ENCODE measurements around the gene AKR1D1.
"Not testable (repeated sequence)": the region's sequence is repeated elsewhere in the genome, so short reads cannot be mapped to it uniquely, and the experiment has no call there.

Gene AKR1D1

DNA sequence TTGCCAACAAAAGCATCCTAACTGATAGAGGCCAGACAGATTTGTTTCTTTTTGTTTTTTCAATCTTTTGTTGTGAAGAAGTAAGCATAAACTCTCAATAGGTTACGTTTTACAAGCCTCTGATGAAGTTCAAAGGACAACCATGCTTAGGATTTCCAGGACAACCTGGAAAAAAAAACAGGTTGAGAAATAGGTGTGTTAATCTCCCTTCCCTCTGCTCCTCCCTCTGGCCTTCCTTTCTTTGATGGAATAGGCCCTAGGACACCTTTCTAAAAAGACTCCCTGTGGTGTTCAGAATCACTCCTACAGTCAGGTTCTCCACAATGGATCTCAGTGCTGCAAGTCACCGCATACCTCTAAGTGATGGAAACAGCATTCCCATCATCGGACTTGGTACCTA, at the start of gene AKR1D1:
Gene AKR1D1, plus strand, starts transcription at position 264 of the 400 bp plus-strand sequence. Its CDS starts 60 bp downstream, at position 324.
- no peak for DNase-seq (ENCODE audit: low read depth in 2 of 2)

GRCh38 chr7:138027100-138027499, 49.2 kb upstream of the AKR1D1 start:
- DNase-seq (ENCODE audit: low read depth in 2 of 2) = no peak

- DNase-seq (ENCODE audit: low read depth in 2 of 2) = no peak
Observed at GRCh38 chr7:138029126-138029525, 47.1 kb upstream of the AKR1D1 start.

GRCh38 chr7:138029941-138030340, 46.3 kb upstream of the AKR1D1 start:
- no peak for DNase-seq (ENCODE audit: low read depth in 2 of 2)

DNA sequence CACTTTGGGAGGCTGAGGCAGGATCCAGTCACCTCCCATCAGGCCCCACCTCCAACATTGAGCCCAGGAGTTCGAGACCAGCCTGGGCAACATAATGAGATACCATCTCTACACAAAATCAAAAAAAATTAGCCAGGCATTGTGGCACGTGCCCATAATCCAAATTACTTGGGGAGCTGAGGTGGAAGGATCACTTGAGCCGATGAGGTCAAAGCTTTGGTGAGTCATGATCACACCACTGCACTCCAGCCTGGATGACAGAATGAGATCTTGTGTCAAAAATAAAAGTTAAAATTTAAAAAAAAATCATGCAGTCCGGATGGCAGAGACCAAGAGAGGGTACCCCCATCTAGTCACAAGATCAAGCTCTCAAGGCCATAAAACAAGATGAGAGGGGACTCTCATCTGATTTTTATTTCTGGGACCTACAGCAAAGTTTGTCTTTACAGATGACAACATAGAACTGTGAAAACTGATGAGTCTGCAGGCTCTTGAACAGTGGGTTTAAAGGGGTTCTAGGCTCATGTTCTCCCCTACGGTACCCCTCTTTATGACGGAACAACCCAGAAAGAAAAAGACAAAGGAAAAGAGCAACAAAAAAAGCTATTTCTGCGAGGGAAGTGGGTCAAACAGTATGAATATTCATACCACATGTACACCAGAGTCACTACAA, 45.4 kb upstream of the AKR1D1 start:
- DNase-seq (ENCODE audit: low read depth in 2 of 2) = no peak

GRCh38 chr7:138032186-138032585, 44.1 kb upstream of the AKR1D1 start:
- no peak for DNase-seq (ENCODE audit: low read depth in 2 of 2)

- no peak for DNase-seq (ENCODE audit: low read depth in 2 of 2)
Observed at GRCh38 chr7:138032770-138033169, 43.5 kb upstream of the AKR1D1 start.

DNA sequence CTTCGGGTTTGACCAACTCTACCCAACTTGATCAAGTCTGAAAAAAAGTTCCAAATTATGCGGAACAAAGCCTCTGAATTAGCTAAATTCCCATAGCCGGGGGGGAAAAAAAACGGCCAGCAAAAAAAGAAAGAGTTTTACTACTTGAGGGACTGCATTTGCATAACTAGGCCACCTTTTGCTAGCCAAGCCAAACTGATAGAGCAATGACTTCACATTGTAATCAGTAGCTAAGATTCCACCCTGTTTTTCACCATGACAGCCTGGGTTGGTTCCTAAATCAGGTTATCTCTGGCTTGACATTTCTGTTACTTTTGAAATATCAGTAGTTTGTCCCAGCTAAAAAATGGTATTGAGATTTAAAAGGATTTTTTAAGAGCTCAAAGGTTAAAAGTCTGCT, 43.0 kb upstream of the AKR1D1 start:
- no peak for DNase-seq (ENCODE audit: low read depth in 2 of 2)

- no peak for DNase-seq (ENCODE audit: low read depth in 2 of 2)
Observed at GRCh38 chr7:138036135-138036534, 40.1 kb upstream of the AKR1D1 start.

GRCh38 chr7:138040063-138040462, 36.2 kb upstream of the AKR1D1 start:
- DNase-seq (ENCODE audit: low read depth in 2 of 2) = not testable (repeated sequence)

DNA sequence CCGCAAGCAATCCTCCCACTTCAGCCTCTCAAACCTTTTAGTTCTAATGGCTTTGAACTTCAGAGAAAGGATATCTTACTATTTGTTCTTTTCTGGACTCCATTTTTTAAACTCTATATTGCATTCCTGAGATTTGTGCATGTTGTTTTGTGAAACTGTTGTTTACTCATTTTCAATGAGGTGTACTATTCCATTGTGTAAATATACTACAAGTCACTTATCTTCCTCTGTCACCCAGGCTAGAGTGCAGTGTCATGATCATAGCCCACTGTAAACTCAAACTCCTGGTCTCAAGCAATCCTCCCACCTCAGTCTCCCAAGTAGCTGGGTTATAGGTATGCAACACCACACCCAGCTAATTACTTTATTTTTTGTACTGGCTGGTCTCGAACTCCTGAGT, 31.4 kb upstream of the AKR1D1 start:
- DNase-seq (ENCODE audit: low read depth in 2 of 2) = no peak

- DNase-seq (ENCODE audit: low read depth in 2 of 2) = no peak
Observed at GRCh38 chr7:138047907-138048306, 28.4 kb upstream of the AKR1D1 start.

DNA sequence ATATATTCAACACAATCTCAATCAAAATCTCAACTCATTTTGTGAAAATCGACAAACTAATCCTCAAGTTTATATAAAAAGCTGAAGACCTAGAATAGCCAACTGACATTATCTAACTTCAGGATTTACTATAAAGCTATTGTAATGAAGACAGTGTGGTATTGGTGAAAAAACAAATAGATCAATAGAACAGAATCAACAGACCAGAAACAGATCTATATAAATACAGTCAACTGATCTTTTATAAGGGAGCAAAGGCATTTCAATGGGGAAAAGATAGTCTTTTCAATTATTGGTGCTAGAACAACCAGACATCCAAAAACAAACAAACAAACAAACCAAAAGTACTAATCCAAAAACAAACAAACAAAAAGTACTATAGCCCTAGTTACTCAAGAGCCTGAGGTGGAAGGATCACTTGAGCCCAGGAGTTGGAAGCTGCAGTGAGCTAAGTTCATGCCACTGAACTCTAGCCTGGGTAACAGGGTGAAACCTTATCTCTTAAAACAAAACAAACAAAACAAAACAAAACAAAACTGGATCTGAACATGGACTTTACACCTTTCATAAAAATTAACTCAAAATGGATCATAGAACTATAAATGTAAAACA, 26.6 kb upstream of the AKR1D1 start:
- no peak for DNase-seq (ENCODE audit: low read depth in 2 of 2)

GRCh38 chr7:138051712-138052247, 24.5 kb upstream of the AKR1D1 start:
- not testable (repeated sequence) for DNase-seq (ENCODE audit: low read depth in 2 of 2)

GRCh38 chr7:138052696-138053095, 23.6 kb upstream of the AKR1D1 start:
- no peak for DNase-seq (ENCODE audit: low read depth in 2 of 2)

- DNase-seq (ENCODE audit: low read depth in 2 of 2) = not testable (repeated sequence)
Observed at GRCh38 chr7:138055698-138056097, 20.6 kb upstream of the AKR1D1 start.

DNA sequence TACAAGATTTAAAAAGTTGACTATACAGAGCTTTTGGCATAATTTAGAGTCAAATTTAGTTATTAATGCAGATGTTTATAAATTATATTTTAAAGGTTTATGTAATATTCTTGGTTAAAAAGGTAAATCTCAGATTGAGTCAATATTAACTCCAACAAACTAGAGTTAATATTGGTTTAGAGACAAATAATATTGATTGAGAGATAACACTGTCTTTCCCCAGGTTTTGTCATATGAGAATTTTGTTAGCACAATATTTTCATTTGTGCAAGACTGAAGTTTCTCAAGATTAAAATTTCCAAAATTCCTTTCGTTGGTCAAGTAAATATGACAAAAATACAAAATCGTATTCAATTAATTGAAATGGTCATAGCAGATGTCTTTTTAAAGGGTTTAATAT, 12.9 kb upstream of the AKR1D1 start:
- no peak for DNase-seq (ENCODE audit: low read depth in 2 of 2)

DNA sequence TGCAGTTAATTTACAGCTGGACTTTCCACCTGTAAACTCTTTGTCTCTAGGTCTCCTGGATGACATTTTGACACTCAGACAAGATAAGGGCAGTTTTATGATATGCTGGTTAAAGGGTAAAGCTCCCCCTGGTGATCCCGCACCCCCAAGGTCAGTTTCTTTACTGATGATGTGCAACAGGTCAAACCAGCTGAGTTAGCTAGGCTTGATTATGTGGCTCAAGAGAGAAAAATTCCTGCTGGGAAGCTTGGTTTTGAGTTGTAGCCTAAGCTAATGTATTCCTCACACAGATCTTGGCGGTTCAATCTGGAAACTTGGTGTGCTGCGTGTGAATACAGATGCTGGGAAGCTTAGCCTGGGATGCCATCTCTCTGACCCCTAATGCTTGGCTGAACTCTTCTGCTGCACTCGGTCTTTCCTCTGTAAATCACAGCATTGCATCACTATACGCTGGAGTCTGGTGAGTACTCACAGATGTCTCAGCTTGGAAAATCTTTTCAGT, 11.4 kb upstream of the AKR1D1 start:
- DNase-seq (ENCODE audit: low read depth in 2 of 2) = no peak

- DNase-seq (ENCODE audit: low read depth in 2 of 2) = no peak
Observed at GRCh38 chr7:138065827-138066226, 10.4 kb upstream of the AKR1D1 start.

- no peak for DNase-seq (ENCODE audit: low read depth in 2 of 2)
Observed at GRCh38 chr7:138066954-138067394, 9.3 kb upstream of the AKR1D1 start.

DNA sequence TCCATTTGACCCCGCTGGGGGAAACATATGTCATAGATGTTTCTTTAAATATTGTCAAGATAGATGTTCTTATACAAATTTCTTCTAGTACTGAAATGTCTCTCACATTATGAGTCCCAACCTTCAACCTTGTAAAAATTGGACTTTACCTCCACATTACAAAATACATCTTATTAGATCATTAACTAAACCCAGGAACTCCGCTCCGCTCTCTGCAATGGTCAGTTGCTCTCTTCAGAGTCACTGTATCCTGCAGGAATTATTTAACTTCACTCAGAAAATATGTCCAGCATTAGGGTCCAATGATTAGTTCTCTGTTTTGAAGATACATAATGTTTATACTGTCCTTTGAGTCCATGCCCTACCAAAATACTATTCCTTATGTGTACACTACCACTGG, 8.5 kb upstream of the AKR1D1 start:
- no peak for DNase-seq (ENCODE audit: low read depth in 2 of 2)

DNA sequence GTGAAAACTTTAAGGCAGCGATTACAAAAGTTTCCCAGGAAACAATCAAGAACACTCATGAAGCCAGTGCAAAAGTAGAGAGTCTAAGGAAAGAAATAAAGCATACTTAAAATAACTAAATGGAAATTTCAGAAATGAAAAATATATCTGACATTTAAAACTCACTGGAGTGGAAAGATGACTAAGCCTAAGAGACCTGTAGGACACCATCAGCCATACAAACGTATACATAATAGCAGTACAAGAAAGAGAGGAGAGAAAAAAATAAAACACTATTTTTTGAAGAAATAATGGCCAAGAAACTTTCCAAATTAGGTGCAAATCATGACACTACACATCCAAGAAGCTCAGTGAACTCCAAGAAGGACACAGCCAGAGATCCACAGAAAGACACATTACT, 5.4 kb upstream of the AKR1D1 start:
- no peak for DNase-seq (ENCODE audit: low read depth in 2 of 2)

DNA sequence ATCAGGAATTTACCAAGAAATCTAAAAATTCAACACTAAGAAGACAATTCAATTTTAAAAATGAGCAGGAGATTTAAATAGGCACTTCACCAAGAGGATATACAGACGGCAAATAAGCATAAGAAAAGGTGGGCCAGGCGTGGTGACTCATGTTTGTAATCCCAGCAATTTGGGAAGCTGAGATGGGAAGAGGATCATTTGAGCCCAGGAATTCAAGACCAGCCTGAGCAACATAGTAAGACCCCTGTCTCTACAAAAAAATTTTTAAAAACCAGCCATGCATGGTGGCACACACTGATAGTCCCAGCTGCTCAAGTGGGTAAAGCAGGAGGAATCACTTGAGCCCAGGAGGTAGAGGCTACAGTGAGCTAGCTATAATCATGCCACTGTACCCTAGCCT, 3.5 kb upstream of the AKR1D1 start:
- DNase-seq (ENCODE audit: low read depth in 2 of 2) = no peak
